HG03108 (cell line): ENCODE results near the gene UNC5A.

Experiments
- ATAC-seq: cut with Tn5 transposase; IDR thresholded peaks from one replicate; pipeline ENCODE4 v1.9.1; 2021; ENCODE audit warnings: moderate library complexity; ENCODE audit not compliant: unreplicated experiment

The UNC5A gene

DNA sequence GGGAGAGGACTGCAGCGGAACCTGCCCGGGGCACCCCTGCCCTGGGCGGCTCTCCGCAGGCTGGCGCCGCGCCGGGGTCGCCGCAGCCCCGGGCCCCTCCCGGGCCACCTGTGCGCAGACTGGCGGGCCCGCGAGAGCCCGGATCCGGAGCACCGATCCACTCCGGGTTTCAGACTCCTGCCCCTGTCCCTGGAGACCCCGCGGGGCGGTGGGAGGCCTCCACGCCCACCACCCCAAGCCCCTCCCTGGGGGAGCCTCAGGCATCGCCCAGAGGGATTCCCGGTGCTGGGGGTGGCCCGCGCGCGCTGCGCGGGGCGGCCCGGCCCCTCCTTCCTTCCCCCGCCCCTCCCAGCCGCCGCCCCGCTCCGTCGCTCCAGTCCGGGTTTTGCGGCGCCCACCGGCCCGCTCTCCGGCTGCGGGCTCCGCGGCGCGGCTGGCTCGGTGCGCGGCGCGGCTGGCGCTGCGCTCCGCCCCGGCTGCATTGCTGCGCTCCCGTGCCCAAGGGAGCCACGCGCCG is at the start of gene UNC5A:
UNC5A (plus strand) TSS at position 479 of the 517 bp plus-strand sequence. CDS start 192 bp downstream, outside the sequence.
- ATAC-seq: no peak

DNA sequence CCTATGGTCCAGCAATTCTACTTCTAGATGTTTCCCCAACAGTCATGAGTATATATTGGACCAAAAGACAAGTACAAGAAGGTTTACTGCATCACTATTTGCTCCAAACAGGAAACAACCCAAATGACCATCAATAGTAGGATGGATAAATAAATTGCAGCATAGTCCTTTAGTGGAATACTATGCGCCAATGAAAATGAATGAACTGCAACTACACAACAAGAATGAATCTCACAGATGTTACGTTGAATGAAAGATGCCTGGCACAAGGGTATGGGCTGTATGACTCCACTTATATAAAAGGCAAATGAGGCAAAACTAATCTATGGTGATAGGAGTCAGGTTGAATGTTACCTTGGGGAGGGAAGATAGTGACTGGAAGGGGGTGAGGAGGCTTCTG is 48.6 kb upstream of the UNC5A start:
- ATAC-seq: no peak

DNA sequence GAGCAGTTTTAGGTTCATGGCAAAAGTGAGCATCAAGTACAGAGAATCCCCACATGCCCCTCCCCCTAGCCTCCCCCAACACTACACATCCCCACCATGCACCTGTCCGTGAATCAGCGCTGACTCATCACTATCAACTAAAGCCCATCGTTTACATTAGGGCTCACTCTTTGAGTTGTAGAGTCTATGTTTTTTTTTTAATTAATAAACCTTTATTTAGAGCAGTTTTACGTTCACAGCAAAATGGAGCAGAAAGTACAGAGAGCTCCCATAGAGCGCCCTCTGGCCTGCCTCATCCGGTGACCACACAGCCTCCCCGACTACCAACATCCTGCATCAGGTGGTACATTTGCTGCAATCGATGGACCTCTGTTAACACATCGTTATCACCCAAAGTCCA is 47.9 kb upstream of the UNC5A start:
- no peak for ATAC-seq

DNA sequence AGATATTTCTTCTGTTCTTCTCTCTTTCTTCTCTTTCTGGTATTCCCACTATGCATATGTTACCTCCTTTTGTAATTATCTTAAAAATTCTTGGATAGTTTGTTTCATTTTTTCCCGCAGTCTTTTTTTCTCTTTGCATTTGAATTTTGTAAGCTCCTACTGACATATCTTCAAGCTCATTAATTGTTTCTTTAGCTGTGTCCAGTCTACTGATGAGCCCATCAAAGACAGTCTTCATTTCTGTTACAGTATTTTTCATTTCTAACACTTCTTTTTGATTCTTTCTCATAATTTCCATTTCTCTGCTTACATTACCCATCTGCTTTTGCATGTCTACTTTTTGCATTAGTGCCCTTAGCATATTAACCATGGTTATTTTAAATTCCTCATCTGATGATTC is 44.7 kb upstream of the UNC5A start:
- no peak for ATAC-seq

DNA sequence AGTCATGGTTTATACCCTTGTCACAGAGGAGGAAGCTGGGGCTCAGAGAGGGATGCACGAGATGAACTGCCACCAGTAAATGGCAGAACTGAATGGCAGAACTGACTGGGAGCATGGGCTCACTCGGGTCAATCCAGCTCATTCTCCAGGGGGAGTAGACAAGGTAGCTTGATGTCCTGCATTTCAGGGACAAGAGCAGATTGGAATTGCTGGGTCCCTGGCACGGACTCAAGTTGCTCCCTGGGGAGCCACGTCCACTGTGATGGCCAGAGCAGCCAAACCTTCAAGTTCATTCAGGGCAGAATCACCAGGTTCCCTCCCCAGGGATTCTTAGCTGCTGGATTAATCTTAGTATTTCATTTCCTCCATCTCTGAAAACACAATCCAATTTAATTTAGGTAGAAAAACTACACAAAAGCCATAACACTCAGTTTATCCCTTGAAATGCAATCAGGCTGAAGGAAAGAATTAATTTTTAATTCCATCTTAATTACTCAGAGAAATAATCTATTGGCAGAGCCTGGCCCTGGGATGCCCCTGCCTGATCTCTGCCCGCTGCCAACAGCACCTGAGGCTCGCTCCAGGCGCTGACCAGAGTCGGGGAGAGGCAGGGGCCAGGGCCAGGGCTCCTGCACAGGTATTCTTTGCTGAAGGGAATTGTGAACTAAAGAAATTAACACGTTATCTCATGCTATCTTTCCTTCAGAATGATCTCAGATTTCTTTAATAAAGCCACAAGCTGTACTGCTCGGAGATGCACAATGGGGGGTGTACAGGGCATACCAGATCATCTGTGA is 42.0 kb upstream of the UNC5A start:
- no peak for ATAC-seq

DNA sequence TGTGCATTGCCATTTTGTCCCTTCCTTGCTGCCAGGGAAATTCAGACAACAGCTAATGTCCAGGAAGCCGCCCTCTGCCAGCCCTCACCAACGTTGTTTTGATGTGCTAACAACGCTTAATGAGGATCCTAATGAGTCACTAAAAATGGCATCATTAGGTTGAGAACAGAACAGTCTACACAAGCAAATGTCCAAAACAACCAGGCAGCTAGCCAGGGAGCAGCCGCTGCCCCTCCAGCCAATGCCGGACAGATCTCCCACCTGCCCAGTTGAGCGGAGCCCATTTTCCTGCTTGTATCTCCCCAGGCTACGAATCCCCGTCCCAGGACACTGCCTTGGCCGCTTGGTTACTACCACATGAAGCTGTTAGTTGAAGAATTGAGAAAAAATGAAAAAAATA is 40.4 kb upstream of the UNC5A start:
- ATAC-seq: no peak

DNA sequence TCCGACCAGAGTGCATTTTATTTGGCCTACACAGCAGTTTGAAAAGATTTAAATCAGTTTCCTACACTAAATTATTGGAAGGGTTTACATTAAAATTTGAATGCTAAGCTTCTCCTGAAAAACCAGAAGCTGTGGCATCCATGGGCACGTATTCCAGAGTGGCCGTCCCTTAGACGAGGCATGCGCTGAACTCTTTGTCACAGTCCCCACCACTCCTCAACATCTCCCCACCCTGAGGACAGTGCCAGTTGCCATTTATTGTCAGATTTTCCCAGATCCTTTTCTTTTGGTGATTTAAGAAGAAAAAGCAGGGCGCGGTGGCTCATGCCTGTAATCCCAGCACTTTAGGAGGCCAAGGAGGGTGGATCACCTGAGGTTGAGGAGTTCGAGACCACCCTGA is 39.9 kb upstream of the UNC5A start:
- no peak for ATAC-seq

DNA sequence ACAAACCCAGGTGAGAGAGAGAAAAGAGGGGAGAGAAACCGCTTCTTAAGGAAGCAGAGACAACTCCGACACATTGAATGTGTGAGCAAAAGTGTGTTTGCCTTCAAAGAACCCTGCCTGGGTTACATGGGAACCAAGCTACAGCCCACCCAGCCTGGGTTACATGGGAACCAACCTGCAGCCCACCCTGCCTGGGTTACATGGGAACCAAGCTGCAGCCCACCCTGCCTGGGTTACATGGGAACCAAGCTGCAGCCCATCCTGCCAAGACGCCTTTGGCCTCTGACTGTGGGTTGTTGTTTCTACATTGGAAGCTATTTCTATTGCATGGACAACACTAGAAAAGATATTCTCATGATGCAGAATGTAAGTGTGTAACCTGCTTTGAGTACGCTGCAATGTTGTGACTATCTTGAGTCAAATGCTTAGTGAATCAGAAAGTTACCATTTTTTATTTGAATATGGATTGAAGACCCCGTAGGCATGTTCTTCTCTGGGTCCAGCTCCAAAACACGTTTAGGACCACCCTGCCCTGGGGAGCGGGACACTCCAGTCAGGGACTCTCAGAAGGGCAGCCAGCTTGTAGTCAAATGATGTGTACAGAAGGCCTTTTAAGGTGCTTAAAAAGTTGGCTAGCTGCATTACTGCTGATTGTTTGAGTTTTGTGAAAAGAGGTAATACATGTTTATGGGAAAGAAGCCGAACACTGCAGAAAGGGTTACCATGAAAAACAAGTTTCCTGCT is 39.1 kb upstream of the UNC5A start:
- no peak for ATAC-seq

DNA sequence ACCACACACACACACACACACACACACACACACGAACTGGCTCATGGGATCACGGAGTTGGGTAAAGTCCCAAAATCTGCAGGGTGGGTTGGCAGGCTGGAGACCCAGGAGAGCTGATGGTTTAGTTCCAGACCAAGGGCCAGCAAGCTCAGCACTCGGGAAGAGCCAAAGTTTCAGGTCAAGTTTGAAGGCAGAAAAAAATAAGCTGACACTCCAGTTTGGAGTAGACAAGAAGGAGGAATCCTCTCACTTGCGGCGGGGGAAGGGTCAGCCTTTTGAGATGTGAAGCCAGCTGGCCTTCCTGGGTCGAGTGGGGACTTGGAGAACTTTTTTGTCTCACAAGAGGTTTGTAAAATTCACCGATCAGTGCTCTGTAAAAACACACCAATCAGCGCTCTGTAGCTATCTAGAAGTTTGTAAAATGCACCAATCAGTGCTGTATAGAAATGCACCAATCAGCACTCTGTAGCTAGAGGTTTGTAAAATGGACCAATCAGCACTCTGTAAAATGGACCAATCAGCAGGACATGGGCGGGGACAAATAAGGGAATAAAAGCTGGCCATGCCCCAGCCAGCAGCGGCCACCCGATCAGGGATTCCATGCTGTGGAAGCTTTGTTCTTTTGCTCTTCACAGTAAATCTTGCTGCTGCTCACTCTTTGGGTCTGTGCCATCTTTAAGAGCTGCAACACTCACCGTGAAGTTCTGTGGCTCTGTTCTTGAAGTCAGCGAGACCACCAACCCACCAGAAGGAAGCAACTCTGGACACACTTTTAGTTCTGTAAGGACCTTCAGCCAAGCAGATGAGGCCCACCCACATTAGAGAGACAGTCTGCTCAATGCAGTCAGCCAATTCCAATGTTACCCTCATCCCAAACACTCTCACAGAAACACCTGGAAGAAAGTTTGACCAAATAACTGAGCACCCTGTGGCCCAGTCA is 37.8 kb upstream of the UNC5A start:
- ATAC-seq: no peak

DNA sequence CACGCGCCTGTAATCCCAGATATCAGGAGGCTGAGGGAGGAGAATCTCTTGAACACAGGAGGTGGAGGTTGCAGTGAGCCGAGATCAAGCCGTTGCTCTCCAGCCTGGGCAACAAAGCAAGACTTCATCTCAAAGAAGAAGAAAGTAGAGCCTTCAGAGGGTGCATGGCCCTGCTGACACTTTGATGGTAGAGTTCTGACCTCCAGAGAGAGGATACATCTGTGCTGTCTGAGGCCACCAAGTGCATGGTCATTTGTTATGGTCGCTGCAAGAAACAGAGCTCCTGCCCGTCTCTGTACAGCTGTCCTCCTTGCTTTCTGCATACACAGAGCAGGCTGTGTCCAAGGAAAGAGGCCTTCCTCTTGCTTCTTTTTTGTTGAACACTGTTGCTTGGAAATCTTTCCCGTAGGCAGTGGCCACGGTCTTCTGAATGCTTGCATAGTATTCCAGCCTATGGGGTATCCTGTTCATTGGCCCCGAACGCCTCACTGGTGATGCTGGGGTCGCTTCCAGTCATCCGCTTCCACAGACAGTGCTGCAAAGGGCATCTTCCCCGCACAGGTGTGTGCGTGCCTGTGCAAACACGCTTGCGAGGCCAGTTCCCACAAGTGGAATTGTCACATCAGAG is 36.8 kb upstream of the UNC5A start:
- ATAC-seq: no peak

DNA sequence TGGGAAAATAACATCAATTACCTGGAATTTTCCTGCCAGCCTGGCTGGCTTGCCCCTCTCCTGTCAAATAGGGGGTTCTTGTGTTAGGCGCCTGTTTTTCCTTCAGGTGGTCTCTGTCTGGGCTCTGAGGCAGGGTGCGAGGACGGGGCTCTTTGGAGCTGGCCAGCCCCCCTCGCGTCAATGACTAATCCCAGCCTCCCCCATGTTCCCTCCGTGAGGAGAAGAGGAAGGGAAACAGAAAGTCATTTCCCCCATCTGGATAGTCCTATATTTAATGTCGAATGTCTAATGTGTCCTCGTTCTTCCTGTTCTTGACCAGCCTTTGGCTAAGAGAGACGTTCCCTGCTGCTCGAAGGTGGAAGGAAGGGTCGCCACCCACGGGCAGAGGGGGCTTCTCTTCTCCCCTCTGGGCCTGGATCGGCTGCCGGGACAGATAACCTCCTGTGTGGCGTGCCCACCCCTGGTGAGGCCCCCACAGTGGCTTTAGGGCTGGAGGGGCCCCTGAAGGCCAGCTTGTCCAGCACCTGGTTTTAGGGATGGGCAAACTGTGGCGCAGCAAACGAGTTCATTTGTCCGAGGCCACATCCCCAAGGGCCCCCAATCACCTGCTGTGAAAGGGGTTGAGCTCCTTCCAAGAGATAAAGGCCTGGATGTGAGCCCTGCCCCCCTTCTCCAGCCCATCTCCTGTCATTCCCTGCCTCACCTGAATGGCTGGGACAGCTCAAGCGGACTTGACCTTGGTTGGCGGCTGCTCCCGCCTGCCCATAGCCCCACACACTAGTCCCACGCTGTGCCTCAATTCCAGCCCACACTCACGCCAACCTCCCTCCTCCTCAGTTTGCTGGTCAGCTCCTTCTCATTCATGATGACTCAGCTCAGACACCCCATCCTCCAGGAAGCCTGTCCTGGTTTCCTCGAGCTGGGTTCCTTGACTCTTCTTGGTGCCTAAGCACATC is 35.9 kb upstream of the UNC5A start:
- no peak for ATAC-seq

DNA sequence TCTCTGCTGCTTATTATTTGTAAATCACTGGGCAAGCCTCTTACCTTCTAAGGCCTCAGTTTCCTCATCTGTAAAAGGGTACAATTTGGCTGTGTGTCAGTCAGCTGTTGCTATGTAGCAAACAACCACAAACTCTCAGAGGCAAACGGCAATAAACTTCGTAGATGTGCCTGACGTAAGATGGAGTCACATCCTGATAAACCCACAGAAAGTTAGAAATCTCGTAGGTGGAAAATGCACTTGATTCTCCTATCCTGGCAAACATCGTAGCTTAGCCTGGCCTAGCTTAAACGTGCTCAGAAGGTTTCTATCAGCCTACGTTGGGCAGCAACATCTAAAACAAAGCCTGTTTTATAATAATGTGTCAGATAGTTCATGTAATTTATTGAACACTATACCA is 35.0 kb upstream of the UNC5A start:
- ATAC-seq: no peak

DNA sequence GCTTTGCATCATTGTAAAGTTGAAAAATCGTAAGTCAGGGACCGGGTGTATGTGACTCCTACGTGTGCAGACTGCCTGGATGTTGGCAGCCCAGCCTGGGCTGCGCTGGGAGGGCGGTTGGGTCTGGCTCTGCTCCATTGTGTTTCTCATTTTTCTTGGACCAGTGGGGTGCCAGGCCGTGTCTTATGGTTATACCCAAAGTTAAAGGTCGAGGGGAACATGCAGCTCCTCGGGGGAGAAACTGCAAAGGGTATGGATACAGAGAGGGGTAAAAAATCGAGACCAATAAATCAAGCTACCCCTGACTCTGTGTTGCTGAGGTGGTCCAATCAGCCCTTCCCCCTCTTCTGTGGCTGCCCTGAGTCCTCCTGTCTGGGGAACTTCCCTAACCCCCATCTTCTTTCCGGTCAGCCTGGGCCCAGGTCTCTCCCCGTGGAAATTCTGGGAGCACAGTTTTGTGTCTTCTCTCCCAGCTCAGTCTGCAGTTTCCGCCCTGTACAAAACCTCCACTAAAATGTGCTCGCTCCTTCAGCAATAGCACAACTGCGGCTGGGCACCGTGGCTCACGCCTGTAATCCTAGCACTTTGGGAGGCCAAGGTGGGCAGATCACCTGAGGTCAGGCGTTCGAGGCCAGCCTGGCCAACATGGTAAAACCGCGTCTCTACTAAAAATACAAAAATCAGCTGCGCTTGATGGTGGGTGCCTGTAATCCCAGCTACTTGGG is 34.1 kb upstream of the UNC5A start:
- no peak for ATAC-seq

DNA sequence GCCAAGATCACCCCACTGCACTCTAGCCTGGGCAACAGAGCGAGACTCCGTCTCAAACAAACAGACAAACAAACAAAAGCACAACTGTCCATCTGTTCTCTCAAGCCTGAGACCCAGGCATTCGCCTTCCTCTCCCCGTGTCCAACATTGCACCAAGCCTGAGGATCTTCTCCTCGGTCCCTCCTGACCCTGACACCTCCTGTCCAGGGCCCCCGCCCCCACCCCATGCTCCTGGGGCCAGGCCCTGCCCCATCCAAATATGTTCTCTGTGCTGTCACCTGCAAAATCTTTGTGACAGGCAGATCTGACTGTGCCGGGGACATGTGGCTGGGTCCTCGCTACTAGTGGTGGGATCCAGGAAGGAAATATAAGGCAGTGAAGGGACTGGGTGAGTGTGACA is 33.4 kb upstream of the UNC5A start:
- no peak for ATAC-seq

DNA sequence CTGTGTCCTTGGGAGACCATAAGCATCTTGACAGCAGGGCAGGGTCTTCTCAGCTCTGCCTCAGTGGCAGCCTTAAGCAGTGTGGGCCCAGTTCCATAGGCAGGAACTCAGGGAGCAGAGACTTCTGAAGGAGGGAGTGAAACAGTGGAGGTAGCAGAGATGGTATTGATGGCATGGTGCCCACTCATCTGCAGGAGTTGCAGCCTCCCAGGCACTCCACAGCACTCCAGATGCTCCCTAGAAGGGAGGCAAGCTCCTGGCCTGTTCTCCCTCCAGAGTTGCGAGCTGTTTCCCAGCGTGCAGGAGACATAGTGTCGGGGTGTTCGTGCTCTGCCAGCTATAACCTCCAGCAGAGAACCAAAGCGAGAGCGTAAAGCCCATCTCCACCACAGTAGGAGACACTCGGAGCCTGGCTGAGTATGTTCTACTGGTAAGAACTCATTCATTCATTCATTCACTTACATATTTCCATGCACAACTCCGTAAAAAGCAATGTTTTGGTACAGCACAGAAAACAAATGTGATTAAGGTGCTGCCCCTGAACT is 31.4 kb upstream of the UNC5A start:
- ATAC-seq: no peak

DNA sequence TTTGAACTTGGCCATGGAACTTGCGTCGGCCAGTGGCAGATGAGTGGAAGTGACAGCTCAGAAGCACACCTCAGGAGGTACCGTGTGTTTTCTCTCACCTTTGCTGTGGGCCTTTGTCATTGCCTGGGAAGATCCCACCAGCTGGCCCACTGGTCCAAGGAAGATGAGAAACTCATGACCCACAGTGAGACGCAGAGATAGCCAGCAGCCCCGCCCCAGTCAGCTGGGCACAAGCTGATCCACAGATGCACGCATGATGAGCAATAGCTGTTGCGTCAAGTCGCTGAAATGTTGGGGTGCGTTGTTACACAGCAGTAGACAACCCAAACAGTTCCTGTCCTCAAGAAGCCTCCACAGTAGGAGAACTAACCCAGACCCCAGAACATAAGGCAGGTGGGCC is 30.8 kb upstream of the UNC5A start:
- ATAC-seq: no peak

DNA sequence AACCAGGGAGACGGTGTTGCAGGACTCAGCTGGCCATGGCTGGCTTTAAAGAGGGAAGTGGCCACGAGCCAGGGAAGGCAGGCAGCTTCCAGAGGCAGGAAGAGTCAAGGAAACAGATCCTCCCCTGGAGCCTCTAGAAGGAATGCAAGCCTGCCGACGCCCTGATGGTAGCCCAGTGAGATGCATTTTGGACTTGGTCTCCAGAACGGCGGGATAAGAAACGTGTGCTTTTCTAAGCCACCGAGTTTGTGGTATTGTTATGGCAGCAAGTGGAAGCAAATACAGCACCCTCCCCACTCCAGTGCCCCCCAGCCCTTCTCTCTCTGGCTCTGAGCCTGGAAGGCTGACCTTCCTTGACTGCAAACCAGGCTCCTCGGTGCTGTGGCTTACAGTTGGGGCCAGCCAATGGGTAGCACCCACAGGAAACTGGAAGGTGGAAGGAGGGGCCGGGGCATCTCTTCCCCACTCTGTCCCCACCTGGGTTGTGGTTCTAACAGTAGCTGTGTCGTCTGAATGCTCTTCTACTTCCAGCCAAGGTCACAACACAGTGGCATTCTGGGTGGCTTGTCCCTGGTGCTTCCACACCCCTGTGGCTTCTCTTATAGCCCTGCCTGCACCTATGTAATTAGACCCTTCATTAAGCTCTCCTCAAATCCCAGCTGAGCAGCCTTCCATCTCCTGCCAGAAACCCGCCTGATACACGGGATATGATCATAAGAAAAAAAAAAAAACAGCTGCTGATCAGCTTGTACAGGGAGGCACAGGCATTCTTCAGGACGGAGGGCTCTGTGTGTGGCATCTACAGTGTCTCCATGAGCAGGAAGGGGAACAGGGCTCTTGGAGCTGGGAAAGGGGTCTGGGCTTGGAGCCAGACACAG is 29.9 kb upstream of the UNC5A start:
- no peak for ATAC-seq

DNA sequence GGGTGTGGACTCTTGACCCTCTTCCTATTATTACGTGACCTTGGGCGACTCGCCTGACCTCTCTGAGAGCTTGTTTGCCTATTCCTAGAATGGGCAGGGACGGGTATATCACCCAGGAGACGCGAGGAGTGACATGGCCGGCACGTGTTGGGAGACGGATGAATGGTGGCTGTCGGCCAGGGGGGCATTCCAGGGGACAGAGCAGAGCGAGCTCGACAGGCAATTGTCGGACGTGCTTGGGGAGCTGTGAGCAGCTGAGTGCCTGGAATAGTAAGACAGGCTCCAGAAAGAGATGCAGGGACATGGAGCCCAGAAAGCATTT is 29.3 kb upstream of the UNC5A start:
- no peak for ATAC-seq
